Activated CD8-positive, alpha-beta T cell treated with anti-CD3 and anti-CD28 coated beads for 36 hours (primary cell): Measurements from ENCODE around the gene SLC49A4. TPM values are rescaled to one million over a fixed set of nuclear protein-coding genes. Genes with fewer than 3 reads are reported as not detected.

ENCODE experiments used
- ATAC-seq: fragments of 200-7000 bp; cut with Tn5 transposase; one replicate; pipeline ENCODE4 v1.10.0; 2021; ENCODE audit warnings: mild to moderate bottlenecking, moderate library complexity
- CTCF ChIA-PET: fragments of 350-600 bp; sonication (Branson Sonifier 250); formaldehyde crosslinking; loops from one replicate; lab custom pipeline; 2021; ENCODE audit warnings: antibody characterized with exemption; lab: Charles Lee
- POLR2A ChIA-PET: fragments of 350-600 bp; sonication (Branson Sonifier 250); formaldehyde crosslinking; loops from one replicate; lab custom pipeline; 2021; ENCODE audit warnings: antibody characterized with exemption; lab: Charles Lee
- DNase-seq: peaks from one replicate; pipeline ENCODE4 v3.0.0-alpha.2; 2020
- H3K27ac Mint-ChIP-seq: one replicate; pipeline ENCODE4 v1.8.0; 2021; ENCODE audit warnings: mild to moderate bottlenecking, mixed read lengths
- H3K27me3 Mint-ChIP-seq: one replicate; pipeline ENCODE4 v1.8.0; 2021; ENCODE audit warnings: mixed read lengths
- H3K36me3 Mint-ChIP-seq: one replicate; pipeline ENCODE4 v1.8.0; 2021; ENCODE audit warnings: low read depth, mixed read lengths
- H3K4me1 Mint-ChIP-seq: one replicate; pipeline ENCODE4 v1.8.0; 2021; ENCODE audit warnings: low read depth, mixed read lengths
- H3K4me3 Mint-ChIP-seq: one replicate; pipeline ENCODE4 v1.8.0; 2021; ENCODE audit warnings: mild to moderate bottlenecking, moderate library complexity, mixed read lengths
- H3K9me3 Mint-ChIP-seq: one replicate; pipeline ENCODE4 v1.8.0; 2021; ENCODE audit warnings: mixed read lengths
- intact Hi-C: fragments of 100-400 bp; cut with micrococcal nuclease; formaldehyde crosslinking; loops from one replicate; pipeline ENCODE4 v1.10.0; 2022
- total RNA-seq, 2 experiments: library from RNA; stranded (reverse); gene quantifications; one replicate each; pipeline ENCODE4 v1.2.3, GENCODE V29; 2021
- TF ChIP-seq, protein P1 (sequence below): fragments of 200-600 bp; IDR thresholded peaks from one replicate; pipeline ENCODE4 v1.8.0; 2022; ENCODE audit warnings: antibody characterized with exemption, mild to moderate bottlenecking

The SLC49A4 gene
- total RNA-seq, 2 experiments from 2014 or later = 1.6 to 1.9 TPM

DNA sequence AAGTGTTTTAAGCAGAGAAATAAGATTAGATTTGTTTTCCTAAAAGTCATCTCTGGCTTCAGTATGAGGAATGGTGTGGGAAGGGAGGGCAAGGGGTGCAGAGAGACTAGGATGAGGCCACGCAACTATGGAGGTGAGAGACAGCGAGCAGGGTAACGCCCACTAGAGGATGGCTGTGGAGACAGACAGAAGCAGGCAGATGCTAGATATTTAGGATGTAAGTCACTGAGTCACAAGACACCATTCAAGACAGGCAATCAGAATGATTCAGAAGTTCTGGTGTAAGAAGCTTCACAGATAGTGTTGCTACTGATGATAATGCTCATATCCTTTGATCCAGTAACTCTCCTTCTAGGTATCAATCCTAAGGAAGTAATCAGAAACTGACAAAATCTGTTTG is 20.3 kb upstream of the SLC49A4 start:
- intact Hi-C loops = no loop called here
- TF ChIP-seq, protein P1, sequence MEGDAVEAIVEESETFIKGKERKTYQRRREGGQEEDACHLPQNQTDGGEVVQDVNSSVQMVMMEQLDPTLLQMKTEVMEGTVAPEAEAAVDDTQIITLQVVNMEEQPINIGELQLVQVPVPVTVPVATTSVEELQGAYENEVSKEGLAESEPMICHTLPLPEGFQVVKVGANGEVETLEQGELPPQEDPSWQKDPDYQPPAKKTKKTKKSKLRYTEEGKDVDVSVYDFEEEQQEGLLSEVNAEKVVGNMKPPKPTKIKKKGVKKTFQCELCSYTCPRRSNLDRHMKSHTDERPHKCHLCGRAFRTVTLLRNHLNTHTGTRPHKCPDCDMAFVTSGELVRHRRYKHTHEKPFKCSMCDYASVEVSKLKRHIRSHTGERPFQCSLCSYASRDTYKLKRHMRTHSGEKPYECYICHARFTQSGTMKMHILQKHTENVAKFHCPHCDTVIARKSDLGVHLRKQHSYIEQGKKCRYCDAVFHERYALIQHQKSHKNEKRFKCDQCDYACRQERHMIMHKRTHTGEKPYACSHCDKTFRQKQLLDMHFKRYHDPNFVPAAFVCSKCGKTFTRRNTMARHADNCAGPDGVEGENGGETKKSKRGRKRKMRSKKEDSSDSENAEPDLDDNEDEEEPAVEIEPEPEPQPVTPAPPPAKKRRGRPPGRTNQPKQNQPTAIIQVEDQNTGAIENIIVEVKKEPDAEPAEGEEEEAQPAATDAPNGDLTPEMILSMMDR = no peak

DNA sequence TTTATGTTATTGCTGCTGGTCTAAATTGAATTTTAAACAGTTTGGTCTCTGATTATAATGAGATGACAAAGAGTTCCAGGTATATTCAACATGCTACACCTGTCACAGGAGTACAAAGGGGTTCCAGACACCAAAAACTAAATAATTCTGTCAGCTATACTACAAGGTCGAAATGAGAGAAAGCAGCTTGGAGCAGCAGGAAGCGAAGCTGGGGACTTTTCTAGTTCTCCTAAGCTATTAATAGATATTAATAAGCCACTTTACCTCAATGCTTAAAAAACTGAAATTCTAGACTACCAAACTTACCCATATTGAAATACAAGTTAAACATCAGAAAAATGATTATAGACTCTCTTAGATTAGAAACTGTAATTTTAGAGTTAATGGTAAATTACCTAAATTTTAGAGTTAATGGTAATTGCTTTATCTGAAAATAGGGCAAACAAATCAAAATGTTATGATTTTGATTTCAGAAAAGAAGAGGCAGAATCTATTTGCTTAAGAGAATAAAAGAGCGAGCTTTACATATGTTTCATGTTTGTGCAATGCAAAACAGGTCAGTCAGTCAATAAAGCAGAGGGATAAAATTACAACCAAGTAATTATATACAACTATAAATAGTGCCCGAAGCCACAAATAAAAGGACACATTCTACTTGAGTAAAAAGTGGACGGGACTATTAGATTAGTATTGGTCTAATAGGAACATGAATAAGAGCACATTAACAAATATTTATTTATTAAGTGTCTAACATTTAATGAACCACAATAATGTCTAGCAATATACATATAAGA is 18.0 kb upstream of the SLC49A4 start:
- no peak for ATAC-seq
- Mint-ChIP-seq H3K27ac (no peak overlapping the region), H3K27me3 (no peaks in the 10 kb centered on the region), H3K4me3 (no peak overlapping the region), H3K9me3 (no peaks in the 10 kb centered on the region), H3K36me3 (peaks cover 5% of the 10 kb centered on the region), H3K4me1 (peaks cover 3% of the 10 kb centered on the region)
- TF ChIP-seq, protein P1 = no peak
- intact Hi-C loops = no loop called here
- POLR2A ChIA-PET = no interaction called here
- no peak for DNase-seq
- CTCF ChIA-PET = interaction anchor here (1.1 to 1.3 kb wide), 3 partner anchors 17 to 77 kb away, joined by 3 to 4 read pairs (median 3); partner anchors contain the start of gene HSPBAP1

More for the DNA sequence above, 20.3 kb upstream of the SLC49A4 start:
- Mint-ChIP-seq H3K36me3 (peaks cover 3% of the 10 kb centered on the region), H3K9me3 (no peaks in the 10 kb centered on the region), H3K27me3 (no peaks in the 10 kb centered on the region), H3K27ac (no peak overlapping the region), H3K4me1 (peaks cover 3% of the 10 kb centered on the region), H3K4me3 (no peak overlapping the region)
- POLR2A ChIA-PET = no interaction called here
- DNase-seq (no peak), ATAC-seq (peak; percentile 67)
- CTCF ChIA-PET = interaction anchor here (1.4 to 1.5 kb wide), 2 partner anchors 10 to 20 kb away, joined by 3 to 5 read pairs; no protein-coding TSS in a partner anchor

DNA sequence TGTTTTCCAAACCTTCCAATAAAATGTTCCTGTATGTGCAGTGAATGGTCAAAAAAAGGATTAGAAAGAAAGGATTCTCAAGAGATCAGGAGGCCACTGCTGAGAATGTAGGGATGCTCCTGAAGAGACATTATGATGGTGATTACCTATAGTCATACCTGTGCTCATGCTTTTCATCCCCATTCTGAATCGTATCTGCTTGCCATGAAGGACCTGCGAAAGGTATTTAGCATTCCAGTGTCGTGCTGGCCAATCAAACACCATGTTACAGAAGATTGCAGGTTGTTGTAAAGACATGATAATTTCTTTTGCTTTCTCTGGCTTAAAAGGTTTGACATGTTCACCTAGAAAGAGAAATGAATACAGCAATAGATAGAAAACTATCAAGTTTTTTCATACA is 17.3 kb upstream of the SLC49A4 start:
- TF ChIP-seq, protein P1 = no peak
- no peak for ATAC-seq
- H3K9me3 Mint-ChIP-seq = no peaks in the 10 kb centered on the region

DNA sequence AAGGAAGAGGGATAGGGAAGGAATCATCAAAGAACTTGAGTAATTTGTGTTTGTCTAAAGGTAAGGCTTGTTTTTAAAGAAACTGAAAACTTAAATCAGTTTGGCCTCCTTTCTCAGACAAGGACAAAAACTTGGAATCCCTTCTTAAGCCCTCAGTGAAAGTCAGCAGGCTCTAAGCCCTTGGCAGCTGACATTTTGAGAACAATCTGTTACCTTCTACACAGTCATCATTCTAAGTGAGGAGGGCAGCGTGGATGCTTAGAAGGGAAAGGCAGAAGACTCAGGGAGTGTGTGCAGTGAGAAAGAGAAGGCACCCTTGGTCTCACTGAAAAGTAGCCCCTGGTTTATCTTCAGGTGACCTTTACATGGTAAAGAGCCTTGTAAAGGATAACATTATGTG is 12.1 kb upstream of the SLC49A4 start:
- DNase-seq = no peak
- Mint-ChIP-seq H3K4me1 (peaks cover 12% of the 10 kb centered on the region), H3K27ac (no peak overlapping the region), H3K9me3 (no peaks in the 10 kb centered on the region), H3K4me3 (no peak overlapping the region), H3K27me3 (no peaks in the 10 kb centered on the region), H3K36me3 (peaks cover 3% of the 10 kb centered on the region)
- intact Hi-C loops = no loop called here
- TF ChIP-seq, protein P1 = no peak
- CTCF ChIA-PET = no interaction called here
- ATAC-seq = no peak
- POLR2A ChIA-PET = no interaction called here

More for the DNA sequence above, 17.3 kb upstream of the SLC49A4 start:
- Mint-ChIP-seq H3K27me3 (no peaks in the 10 kb centered on the region), H3K4me3 (no peak overlapping the region), H3K4me1 (peaks cover 3% of the 10 kb centered on the region), H3K36me3 (peaks cover 5% of the 10 kb centered on the region), H3K27ac (no peak overlapping the region)
- POLR2A ChIA-PET = no interaction called here
- CTCF ChIA-PET = no interaction called here
- intact Hi-C loops = no loop called here
- no peak for DNase-seq

DNA sequence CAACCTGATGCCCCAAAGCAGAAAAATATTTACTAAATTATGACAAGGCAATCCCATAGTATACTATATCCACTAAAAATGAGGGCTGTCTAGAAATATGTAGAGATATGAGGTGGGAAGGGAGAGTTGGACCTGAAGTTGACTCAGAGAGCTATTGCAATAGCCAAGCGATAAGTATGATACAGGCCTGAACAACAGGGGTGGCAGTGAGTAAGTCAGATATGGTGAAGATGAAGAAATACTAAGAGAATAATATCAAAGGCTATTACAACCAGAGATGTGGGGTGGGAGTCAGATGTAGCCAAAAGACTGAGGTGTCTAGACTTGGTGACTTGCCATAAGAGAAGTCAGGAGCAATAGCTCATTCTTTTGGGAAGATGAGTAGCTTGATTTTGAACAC is 10.4 kb upstream of the SLC49A4 start:
- Mint-ChIP-seq H3K4me3 (no peak overlapping the region), H3K4me1 (peaks cover 23% of the 10 kb centered on the region), H3K27me3 (no peaks in the 10 kb centered on the region), H3K9me3 (no peaks in the 10 kb centered on the region), H3K27ac (no peak overlapping the region), H3K36me3 (peaks cover 3% of the 10 kb centered on the region)
- intact Hi-C loops = no loop called here
- DNase-seq = no peak
- ChIA-PET CTCF (interaction anchor here (0.9 to 1.6 kb wide), 2 partner anchors 10 to 29 kb away, joined by 3 to 5 read pairs; no protein-coding TSS in a partner anchor), POLR2A (no interaction called here)
- ATAC-seq = no peak
- TF ChIP-seq, protein P1 = no peak
